GM18861 (cell line): Measurements from ENCODE around the gene OPHN1.

ENCODE experiments used
- ATAC-seq: cut with Tn5 transposase; IDR thresholded peaks from one replicate; pipeline ENCODE4 v1.9.1; 2021; ENCODE audit not compliant: unreplicated experiment

The OPHN1 gene, protein sequence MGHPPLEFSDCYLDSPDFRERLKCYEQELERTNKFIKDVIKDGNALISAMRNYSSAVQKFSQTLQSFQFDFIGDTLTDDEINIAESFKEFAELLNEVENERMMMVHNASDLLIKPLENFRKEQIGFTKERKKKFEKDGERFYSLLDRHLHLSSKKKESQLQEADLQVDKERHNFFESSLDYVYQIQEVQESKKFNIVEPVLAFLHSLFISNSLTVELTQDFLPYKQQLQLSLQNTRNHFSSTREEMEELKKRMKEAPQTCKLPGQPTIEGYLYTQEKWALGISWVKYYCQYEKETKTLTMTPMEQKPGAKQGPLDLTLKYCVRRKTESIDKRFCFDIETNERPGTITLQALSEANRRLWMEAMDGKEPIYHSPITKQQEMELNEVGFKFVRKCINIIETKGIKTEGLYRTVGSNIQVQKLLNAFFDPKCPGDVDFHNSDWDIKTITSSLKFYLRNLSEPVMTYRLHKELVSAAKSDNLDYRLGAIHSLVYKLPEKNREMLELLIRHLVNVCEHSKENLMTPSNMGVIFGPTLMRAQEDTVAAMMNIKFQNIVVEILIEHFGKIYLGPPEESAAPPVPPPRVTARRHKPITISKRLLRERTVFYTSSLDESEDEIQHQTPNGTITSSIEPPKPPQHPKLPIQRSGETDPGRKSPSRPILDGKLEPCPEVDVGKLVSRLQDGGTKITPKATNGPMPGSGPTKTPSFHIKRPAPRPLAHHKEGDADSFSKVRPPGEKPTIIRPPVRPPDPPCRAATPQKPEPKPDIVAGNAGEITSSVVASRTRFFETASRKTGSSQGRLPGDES

DNA sequence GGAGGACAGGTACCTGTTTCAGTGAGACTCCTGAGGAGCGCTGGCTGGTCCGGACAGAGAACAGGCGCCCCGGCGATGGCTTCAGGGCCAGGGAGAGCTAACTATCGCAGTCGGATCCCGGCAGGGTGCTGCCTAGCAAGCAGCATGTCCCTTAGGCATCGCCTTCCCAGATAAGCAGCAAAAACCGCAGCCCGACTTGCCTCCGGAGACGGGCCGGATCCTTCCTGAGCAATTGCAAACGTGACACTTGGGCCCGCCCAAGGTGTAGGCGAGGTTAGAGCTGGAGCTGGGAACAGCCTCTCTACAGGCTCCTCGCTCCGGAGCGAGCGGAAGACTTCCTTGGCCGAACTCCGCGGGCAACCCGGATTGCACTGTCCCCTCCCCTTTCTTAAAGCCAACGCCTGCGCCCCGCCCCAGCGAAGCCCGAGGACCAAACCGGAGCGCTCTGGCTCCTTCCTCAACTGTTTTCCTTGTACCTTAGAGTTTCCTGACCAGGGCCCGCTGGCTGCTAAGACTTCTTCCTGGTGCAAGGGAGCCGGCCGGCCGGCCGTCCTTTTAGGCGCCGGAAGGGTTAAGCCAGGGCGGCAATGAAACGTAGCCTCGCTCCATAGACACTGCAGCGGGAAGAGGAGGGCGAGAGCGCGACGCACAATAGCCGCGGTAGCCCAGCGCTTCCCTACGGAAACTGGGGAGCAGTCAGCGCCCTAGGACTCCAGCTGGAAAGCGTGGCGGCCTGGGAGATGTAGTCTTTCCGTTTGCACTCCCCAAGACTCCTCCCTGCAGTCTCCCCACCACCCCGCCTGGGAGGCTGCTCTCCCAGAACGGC lies at the start of gene OPHN1:
OPHN1 (minus strand) TSS at position 341 of the 826 bp plus-strand sequence. CDS start 475 bp downstream, outside the sequence.
- ATAC-seq, result no peak

DNA sequence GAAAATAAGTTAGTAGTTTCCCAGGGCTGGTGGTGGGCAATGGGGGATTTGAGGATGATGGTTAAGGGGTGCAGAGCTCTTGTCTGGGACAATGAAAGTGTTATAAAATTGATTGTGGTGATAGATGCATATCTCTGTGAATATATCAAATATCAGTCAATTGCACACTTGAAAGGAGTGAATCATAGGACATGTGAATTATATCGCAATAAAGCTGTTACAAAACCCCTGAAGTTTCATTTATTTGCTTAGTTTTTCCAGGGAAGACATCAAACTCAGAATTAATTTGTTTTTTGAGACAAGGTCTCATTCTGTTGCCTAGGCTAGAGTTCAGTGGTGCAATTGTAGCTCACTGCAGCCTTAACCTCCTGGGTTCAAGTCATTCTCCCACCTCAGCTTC lies 47.7 kb upstream of the OPHN1 start:
- no peak for ATAC-seq

DNA sequence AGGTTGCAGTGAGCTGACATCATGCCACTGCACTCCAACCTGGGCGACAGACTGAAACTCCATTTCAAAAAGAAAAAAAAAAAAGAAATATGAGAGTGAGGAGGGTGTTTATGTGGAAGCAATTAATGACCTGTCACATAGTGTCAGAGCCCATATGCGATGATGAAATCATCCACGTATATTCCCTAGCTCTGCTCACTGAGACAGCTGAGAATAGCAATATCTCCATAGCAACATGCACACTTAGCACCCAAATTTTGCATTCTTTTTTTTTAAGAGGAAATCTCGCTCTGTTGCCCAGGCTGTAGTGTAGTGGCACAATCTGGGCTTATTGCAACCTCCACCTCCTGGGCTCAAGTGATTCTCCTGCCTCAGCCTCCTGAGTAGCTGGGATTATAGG lies 31.5 kb upstream of the OPHN1 start:
- ATAC-seq, result no peak

DNA sequence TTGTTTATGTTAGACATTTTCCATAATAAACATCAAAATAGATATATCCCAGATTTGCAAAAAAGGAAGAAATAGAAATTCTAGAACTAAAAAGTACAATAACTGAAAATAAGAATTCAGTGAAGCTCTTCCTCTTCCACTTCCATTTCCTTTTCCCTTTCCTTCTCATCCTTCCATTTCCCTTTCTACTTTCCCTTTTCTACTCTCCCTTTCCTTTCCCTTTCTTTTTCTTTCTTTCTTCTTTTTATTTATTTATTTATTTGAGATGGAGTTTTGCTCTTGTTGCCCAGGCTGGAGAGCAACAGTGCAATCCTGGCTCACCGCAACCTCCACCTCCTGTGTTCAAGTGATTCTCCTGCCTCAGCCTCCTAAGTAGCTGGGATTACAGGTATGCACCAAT lies 30.6 kb upstream of the OPHN1 start:
- ATAC-seq, result no peak

DNA sequence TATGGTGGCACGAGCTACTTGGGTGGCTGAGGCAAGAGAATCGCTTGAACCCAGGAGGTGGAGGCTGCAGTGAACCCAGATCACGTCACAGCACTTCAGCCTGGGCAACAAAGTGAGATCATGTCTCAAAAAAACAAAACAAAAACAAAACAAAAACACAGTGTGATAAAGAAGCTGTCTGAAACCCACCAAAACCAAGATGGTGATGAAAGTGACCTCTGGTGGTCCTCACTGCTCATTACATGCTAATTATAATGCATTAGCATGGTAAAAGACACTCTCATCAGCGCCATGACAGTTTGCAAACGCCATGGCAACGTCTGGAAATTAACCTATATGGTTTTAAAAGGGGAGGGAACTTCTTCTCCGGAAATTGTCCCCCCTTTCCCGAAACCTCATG lies 29.4 kb upstream of the OPHN1 start:
- ATAC-seq, result peak; percentile 68

DNA sequence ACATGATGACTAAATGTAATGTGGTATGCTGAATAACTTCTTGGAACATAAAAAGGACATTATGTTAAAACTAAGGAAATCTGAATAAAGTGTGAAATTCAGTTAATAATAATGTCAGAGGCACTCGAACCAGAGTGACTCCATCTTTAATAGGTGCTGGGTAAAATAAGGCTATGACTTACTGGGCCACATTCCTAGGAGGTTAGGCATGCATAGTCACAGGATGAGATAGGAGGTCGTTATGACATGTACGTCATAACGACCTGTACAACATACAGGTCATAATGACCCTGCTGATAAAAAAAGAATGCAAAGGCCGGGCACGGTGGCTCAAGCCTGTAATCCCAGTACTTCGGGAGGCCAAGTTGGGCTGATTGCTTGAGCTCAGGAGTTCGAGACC lies 28.9 kb upstream of the OPHN1 start:
- no peak for ATAC-seq

DNA sequence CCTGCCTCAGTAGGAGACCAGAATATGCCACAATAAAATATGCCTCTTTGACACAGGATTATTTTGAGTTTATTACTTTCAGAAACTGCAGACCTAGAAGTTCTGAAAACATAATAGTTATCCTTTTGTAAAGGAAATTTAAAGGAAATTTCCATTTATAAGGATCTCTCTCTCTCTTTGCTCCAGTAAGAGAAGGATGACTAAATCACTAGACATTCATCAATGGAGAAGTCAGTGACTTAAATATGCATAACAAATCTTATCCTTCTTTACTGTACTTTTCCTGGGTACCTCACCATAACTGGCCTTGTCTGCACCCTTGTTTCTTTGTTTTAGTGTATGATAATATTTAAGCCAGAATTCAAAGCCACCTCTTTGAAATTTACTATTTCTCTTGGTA lies 28.3 kb upstream of the OPHN1 start:
- no peak for ATAC-seq

DNA sequence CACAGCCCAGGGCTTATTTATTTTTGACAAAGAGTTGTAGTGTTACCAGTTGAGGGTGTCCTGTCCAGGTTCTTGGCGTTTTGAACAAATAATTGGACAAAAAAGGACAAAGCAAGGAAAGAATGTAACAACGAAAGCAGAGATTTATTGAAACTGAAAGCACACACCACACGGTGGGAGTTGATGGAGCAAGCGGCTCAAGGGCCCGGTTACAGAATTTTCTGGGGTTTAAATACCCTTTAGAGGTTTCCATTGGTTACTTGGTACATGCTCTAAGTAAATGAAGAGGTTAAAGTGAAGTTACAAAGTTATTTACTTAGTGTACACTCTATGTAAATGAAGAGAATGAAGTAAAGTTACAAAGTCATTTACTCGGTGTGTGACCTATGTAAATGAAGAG lies 27.8 kb upstream of the OPHN1 start:
- ATAC-seq, result no peak

DNA sequence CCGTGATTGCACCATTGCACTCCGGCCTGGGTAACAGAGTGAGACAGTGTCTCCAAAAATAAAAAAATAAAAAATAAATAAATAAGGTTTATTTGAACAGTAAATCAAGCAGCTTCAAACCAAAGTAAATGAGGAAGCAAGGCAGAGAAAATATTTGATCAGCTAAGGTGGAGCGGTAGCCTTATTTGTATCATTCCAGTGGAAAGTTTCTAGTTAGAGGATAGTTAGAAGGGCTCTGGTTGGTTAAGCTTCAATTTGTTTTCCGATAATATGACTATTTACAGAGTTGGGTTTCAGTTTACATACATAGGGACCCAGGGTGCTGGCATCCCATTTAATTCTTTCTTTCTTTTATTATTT lies 21.8 kb upstream of the OPHN1 start:
- no peak for ATAC-seq

DNA sequence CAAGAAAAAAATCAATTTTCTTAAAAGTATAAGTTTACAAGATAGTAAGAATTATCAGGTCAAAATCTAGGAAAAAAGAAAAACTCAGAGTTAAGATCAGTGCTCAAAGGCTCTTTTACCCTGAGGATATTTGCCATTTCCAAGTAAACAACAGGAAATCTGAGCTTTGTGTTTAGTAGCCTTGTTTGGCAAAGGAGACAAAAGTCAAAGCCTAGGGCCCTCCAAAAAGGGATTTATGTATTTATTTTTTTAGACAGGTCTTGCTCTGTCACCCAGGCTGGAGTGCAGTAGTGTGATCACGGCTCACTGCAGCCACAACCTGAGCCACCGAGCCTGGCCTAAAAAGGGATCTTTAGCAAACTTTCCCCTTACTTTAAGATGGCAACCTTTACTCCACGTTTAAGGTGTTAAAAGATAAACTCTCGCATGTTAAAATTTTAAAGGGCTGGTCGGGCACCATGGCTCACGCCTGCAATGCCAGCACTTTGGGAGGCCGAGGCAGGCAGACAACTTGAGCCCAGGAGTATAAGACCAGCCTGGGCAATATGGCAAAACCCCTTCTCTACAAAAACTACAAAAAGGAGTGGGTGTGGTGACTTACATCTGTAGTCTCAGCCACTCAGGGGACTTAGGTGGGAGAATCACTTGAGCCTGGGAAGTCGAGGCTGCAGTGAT lies 21.3 kb upstream of the OPHN1 start:
- ATAC-seq, result no peak

DNA sequence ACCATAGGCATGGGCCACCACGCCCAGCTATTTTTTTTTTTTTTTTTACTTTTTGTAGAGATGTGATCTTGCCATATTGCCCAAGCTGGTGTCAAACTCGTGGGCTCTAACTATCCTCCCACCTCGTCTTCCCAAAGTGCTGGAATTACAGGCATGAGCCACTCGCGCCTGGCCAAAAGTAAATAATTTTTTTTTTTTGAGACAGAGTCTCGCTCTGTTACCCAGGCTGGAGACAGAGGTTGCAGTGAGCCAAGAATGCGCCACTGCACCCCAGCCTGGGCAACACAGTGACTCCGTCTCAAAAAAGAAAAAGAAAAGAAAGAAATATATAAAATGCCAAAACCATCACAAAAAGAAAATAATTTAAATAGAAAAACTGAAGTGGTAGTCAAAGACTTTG lies 18.4 kb upstream of the OPHN1 start:
- ATAC-seq, result no peak

DNA sequence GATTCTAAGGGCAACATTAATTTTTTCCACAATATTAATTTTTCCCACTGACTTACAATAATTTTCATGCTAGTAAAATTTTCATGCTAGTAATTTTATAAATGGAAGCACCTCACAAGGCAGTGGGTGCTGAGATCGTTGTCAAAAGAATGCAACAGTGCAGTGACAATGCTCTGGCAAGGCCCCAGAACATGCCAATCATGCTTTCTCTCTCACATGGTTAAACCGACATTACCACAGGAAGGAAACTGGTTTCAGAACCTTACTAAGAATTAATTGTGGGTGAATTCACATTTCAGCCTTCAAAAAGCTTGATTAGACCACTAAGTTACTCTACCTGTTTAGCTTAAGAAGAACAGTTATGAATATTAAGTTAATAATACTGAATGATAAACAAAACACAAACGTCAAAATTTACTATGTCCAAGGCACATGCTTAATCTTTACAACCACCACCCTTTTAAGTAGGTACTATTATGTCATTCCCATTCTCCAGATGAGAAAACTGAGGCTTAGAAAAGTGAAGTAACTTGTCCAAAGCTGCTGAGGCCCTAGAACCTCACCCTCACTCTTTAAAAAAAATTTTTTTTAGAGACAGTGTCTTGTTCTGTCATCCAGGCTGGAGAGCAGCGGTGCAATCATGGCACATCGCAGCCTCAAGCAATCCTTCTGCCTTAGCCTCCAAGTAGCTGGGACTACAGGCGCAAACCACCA lies 10.0 kb upstream of the OPHN1 start:
- ATAC-seq, result peak; percentile 74

DNA sequence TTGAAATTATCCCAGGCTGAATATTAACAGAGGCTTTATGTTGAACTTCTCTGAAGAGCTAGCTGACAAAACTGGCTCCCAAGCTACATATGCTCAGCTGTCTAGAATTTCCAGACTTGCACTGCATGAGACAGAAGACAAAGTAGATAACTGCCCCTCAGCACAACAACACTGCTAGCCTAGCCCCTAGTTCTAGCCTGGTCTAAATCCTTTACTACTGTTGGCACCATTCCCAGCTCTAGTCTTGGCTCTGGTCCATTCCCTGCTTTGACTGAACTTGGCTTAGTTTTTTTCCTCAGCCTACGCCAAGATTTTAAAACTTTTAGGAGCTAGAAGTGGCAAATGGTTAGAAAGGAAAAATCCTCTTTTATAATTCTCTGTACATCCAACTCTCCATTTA lies 7.6 kb upstream of the OPHN1 start:
- no peak for ATAC-seq

DNA sequence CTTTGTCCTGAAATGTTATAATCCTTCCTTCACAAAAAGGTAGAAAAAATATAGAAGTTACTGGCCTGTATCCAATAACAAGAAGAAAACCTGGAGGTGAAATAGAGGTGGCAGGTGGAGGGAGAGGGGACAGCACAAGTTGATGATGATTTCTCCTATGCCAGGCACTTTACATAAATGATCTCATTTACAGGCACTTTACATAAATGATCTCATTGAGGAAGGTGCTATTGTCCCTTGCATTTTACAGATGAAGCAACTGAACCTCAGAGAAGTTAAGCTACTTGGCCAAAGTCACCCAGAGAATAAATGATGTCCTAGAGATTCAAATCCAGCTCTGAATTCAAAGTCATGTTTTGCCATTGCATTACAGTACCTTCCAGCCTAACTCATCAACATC lies 7.1 kb upstream of the OPHN1 start:
- ATAC-seq, result no peak

DNA sequence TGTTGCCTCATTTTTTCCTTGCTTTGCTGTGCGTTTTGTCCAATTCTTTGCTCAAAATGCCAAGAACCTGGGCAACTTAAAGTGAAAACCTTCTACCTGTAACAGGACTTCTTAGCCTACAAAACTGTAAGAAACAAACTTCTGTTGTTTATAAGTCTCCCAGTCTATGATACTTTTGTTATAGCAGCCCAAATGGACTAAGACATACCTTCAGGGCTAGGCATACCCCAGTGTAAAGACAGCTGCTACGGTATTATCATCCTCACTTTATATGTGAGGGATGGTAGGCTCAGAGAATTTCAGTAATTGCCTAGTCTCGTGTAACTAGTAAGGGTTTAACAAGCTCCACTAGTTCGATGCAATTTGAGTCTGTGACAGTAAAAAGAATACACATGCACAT lies 6.0 kb upstream of the OPHN1 start:
- ATAC-seq, result no peak

DNA sequence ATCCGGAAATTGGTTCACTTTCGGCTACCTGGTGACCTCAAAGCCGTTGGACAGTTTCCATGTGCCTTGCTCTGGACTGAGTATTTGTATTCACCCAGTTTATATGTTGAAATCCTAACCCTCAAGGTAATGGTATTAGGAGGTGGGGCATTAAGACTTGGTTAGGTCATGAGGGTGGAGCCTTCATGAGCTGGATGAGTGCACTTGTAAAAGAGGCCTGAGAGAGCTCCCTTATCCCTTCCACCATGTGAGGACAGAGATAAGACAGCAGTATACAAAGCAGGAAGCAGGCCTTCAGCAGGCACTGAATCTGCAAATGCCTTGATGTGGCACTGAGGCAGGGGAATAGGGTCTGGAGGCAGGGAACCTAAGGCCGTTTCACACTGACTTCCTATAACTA lies 5.3 kb upstream of the OPHN1 start:
- ATAC-seq, result no peak

DNA sequence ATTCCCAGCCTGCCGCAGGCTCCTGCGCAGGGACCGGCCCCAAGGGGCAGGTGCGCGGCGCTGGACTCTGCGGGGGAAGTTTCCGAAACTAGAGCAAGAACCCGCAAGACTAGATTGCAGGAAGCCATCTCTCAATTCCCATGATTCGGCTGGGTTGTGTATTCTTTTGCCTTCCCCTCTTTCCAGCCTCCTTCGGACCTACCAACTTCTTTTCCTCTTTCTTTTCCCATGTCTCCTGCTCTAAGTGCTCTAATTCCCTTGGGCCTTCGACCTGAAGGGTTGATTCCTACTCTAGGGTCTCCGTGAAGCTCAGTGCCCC lies 645 bp upstream of the OPHN1 start:
- no peak for ATAC-seq

DNA sequence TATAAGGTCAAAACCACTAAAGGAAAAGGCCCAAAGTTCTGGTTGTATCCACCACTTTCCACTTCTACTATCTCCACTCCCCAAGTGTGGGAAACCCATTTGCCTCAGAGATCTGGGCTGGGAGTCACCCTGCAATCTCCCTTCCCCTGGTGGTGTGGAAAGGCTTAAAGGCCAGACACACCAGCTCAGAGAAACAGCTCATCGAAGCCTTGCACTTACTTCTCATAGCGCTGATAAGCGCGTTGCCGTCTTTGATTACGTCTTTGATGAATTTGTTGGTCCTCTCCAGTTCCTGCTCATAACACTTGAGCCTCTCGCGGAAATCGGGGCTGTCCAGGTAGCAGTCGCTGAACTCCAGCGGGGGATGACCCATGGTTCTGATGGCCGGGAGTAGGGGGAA lies 647 bp downstream of the OPHN1 start:
- ATAC-seq, result no peak

DNA sequence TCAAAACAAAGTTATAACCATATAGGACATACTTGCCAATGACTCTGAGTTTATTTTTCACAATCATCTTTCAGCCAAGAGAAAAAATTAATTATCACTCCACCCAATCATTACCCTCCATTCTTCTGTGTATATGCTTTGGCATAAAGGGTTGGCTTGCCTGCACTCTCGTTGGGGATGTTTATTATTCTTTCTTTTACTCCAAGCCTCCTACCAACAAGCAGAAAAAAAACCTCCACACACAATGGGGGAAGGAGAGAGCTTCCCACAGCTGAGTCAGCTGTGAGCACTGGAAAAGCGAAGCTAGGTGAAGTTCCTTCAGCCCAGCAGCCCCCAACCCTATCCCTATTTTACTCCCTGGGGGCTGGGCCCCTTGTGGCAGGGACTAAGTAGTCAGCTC lies 1.5 kb downstream of the OPHN1 start:
- ATAC-seq, result no peak

DNA sequence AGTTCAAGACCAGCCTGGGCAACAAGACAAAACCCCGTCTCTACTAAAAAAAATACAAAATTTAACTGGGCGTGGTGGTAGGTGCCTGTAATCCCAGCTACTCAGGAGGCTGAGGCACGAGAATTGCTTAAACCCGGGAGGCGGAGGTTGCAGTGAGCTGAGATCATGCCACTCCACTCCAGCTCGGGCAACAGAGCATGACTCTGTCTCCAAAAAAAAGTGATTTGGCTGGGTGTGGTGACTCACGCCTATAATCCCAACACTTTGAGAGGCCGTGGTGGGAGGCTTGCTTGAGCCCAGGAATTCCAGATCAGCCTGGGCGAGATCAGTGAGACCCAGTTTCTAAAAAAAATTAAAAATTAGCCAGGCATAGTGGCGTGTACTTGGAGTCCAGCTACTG lies 4.1 kb downstream of the OPHN1 start:
- ATAC-seq, result no peak

DNA sequence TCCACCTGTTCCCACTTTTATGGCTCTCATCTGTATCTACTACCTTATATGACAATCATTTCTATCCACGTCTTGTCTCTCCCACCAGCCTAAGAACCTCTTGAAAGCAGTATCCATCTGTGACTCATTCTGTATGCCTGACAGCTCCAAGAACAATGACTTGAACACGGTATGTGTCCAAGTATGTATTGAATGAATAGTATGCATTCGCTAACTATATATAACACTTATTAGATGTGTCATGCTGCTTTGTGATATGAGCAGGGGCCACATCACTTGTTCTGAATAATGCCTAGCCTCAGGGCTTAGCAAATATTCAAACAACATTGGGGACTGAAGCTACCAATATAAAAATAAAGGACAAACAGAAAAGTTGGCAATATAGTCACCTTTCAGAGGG lies 4.9 kb downstream of the OPHN1 start:
- ATAC-seq, result no peak
